Gastrocnemius medialis (tissue), 4 donors: ENCODE data around the gene ICAM4. TPM values are rescaled to one million over a fixed set of nuclear protein-coding genes. Genes with fewer than 3 reads are reported as not detected.
A peak's percentile ranks its signal among the peaks of the same experiment; 100 is the strongest.

Source experiments
- ATAC-seq, 2 donors: fragments of 150-250 bp; one replicate each; pipeline ENCODE4 v1.9.1; 2016
- DNase-seq, 2 donors: peaks; one replicate each; pipeline ENCODE4 v3.0.0-alpha.2; 2019
- H3K27ac ChIP-seq, 4 donors: fragments of 200-600 bp; sonication (generic); 1 replicate in 1 of 4; 2 replicates in 3 of 4; pipeline ENCODE4 v1.5.1; 2016 to 2018; ENCODE audit warnings: mild to moderate bottlenecking in 2 of 4, moderate library complexity in 1 of 4
- H3K27me3 ChIP-seq, 3 donors: fragments of 200-600 bp; sonication (generic) in 2 of 3; 1 replicate in 1 of 3; 2 replicates in 2 of 3; pipeline versions ENCODE4 v1.5.1 to v1.6.0; 2016 to 2019; ENCODE audit warnings: mild to moderate bottlenecking in 1 of 3, moderate library complexity in 1 of 3
- H3K36me3 ChIP-seq, 2 donors: fragments of 200-600 bp; sonication (generic) in 1 of 2; one replicate each; pipeline ENCODE4 v1.5.1; 2017 to 2018
- H3K4me1 ChIP-seq, 2 donors: fragments of 200-600 bp; sonication (generic) in 1 of 2; one replicate each; pipeline ENCODE4 v1.5.1; 2016 to 2017; ENCODE audit warnings: mild to moderate bottlenecking in 2 of 2
- H3K4me3 ChIP-seq, 4 donors: fragments of 200-600 bp; sonication (generic) in 3 of 4; 1 replicate in 1 of 4; 2 replicates in 3 of 4; pipeline ENCODE4 v1.5.1; 2016 to 2019; ENCODE audit warnings: mild to moderate bottlenecking in 2 of 4
- H3K9me3 ChIP-seq, 3 donors: fragments of 200-600 bp; sonication (generic) in 2 of 3; 1 replicate in 1 of 3; 2 replicates in 2 of 3; pipeline ENCODE4 v1.5.1; 2016 to 2019
- CTCF ChIP-seq, 5 experiments: fragments of 450-650 bp in 3 of 5; fragments of 200-600 bp in 2 of 5; sonication (generic) in 2 of 5; IDR thresholded peaks in 4 of 5; conservative IDR thresholded peaks in 1 of 5; 1 replicate in 4 of 5; 2 replicates in 1 of 5; pipeline ENCODE4 v1.5.1; 2016 to 2019; ENCODE audit warnings: antibody characterized with exemption in 5 of 5, mild to moderate bottlenecking in 3 of 5, moderate library complexity in 3 of 5
- POLR2A ChIP-seq, 2 donors: fragments of 450-650 bp; IDR thresholded peaks; one replicate each; pipeline ENCODE4 v1.6.1; 2017; ENCODE audit warnings: antibody characterized with exemption in 2 of 2, mild to moderate bottlenecking in 2 of 2, moderate library complexity in 2 of 2
- in situ Hi-C, 4 donors: fragments of 200-750 bp; cut with MboI; loops; one replicate each; pipeline versions ENCODE4 v1.15.0 to v1.8.0; 2017; ENCODE audit warnings: low sequenced_read_pairs in 4 of 4
- intact Hi-C: fragments of 100-400 bp; cut with DNase I; formaldehyde crosslinking; loops from one replicate; pipeline ENCODE4 v1.15.1; 2023; ENCODE audit warnings: low total_unique reads
- total RNA-seq, 4 donors: library from RNA; depleted of rRNA; stranded (reverse); fragments of >200 nt; gene quantifications; one replicate each; pipeline versions ENCODE4 v1.1.0 to v1.2.3, GENCODE V29; 2016

ICAM4 gene
- total RNA-seq, 4 donors from 2014 or later: not detected

- Histone ChIP-seq H3K4me3 (peak within 1 kb of the TSS; percentile 77 to 97 (median 89)), H3K4me1 (peaks cover 7 to 15% of the 10 kb centered on the region in 2 donors), H3K9me3 (no peaks in the 10 kb centered on the region), H3K27me3 (no peaks in the 10 kb centered on the region), H3K27ac (peak within 1 kb of the TSS; percentile 82 to 87 (median 86)), H3K36me3 (peaks cover 0 to 32% of the 10 kb centered on the region in 2 donors)
- TF ChIP-seq CTCF (IDR thresholded peaks at IDR 0.05 in 4 of 5, conservative IDR thresholded peaks at IDR 0.05 in 1 of 5) (peak in 2 of 5 experiments; percentile 44 to 57), POLR2A (IDR thresholded peaks at IDR 0.05) (peak; percentile 63 to 73)
- in situ Hi-C loops (no loop called here), intact Hi-C loops (loop anchor here (1.0 to 5.0 kb wide), 3 partner anchors 57 to 135 kb away; partner anchors contain the start of genes DNMT1, EIF3G and RAVER1)
- peak; percentile 95 to 97 for DNase-seq
- peak; percentile 99 to 100 for ATAC-seq
Observed at GRCh38 chr19:10251792-10252694, 34.7 kb upstream of the ICAM4 start, which contains the start of gene MRPL4. Gene MRPL4, plus strand, starts transcription at chr19:10252214. Its CDS starts 40 bp downstream, at chr19:10252254.

GRCh38 chr19:10252707-10253106 lies 34.0 kb upstream of the ICAM4 start:
- DNase-seq (no peak), ATAC-seq (no peak)
- TF ChIP-seq CTCF (IDR thresholded peaks at IDR 0.05 in 4 of 5, conservative IDR thresholded peaks at IDR 0.05 in 1 of 5) (no peak), POLR2A (IDR thresholded peaks at IDR 0.05) (no peak)
- H3K27ac ChIP-seq: peak overlapping the region; percentile 82 to 87 (median 86)
- peak overlapping the region; percentile 77 to 97 (median 89) for H3K4me3 ChIP-seq
- no peaks in the 10 kb centered on the region for H3K27me3 ChIP-seq
- peaks cover 7 to 15% of the 10 kb centered on the region in 2 donors for H3K4me1 ChIP-seq
- H3K9me3 ChIP-seq: no peaks in the 10 kb centered on the region
- intact Hi-C loops (loop anchor here (1.0 to 5.0 kb wide), 2 partner anchors 81 to 135 kb away; partner anchors contain the start of genes EIF3G and RAVER1), in situ Hi-C loops (no loop called here)
- H3K36me3 ChIP-seq: peaks cover 0 to 39% of the 10 kb centered on the region in 2 donors

- intact Hi-C loops: loop anchor here (5.0 kb wide), 1 partner anchor 137 kb away; the partner anchor contains the start of gene EIF3G
- peaks cover 0 to 49% of the 10 kb centered on the region in 2 donors for H3K36me3 ChIP-seq
- no peak for DNase-seq
Observed at GRCh38 chr19:10254244-10254643, 32.5 kb upstream of the ICAM4 start.

GRCh38 chr19:10255358-10255757 lies 31.4 kb upstream of the ICAM4 start:
- Histone ChIP-seq H3K36me3 (peaks cover 0 to 56% of the 10 kb centered on the region in 2 donors), H3K9me3 (no peaks in the 10 kb centered on the region), H3K27ac (no peak overlapping the region), H3K4me1 (peaks cover 7 to 15% of the 10 kb centered on the region in 2 donors), H3K4me3 (no peak overlapping the region), H3K27me3 (no peaks in the 10 kb centered on the region)
- TF ChIP-seq CTCF (IDR thresholded peaks at IDR 0.05 in 4 of 5, conservative IDR thresholded peaks at IDR 0.05 in 1 of 5): no peak
- TF ChIP-seq POLR2A (IDR thresholded peaks at IDR 0.05): no peak
- ATAC-seq: no peak
- in situ Hi-C loops: no loop called here
- intact Hi-C loops: no loop called here
- DNase-seq: no peak

More at GRCh38 chr19:10254244-10254643, 32.5 kb upstream of the ICAM4 start:
- in situ Hi-C loops: no loop called here
- H3K9me3 ChIP-seq: no peaks in the 10 kb centered on the region
- H3K4me1 ChIP-seq: peaks cover 7 to 15% of the 10 kb centered on the region in 2 donors
- TF ChIP-seq CTCF (IDR thresholded peaks at IDR 0.05 in 4 of 5, conservative IDR thresholded peaks at IDR 0.05 in 1 of 5) (no peak), POLR2A (IDR thresholded peaks at IDR 0.05) (no peak)
- H3K27ac ChIP-seq: no peak overlapping the region
- H3K27me3 ChIP-seq: no peaks in the 10 kb centered on the region
- no peak overlapping the region for H3K4me3 ChIP-seq
- no peak for ATAC-seq
